ENCODE data around the gene ENPP3. TPM values are rescaled to one million over a fixed set of nuclear protein-coding genes. Genes with fewer than 3 reads are reported as not detected.

ENPP3 gene
- total and polyA plus RNA-seq, 2 experiments from 2014 or later: not detected

DNA sequence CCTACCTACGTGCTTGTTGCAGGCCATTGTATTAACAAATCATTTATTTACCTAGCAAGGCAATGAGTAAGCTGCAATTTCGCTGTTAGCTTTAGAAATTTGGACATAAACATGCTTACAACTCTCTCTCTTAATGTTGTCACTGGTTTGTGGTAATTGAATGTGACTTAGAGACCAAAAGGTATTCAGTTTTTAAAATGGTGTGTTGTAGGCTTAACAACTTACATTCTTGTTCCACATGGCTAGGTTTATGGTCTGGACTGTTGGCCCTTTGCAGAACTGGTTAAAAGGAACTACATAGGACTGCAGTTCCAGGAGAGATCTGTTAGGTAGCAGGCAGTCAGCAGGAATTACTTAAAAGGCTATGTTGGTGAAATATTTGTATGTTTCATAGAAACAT lies 84.1 kb downstream of the ENPP3 start:
- H3K27ac Mint-ChIP-seq: no peak overlapping the region

GRCh38 chr6:131724114-131724513 lies 87.0 kb downstream of the ENPP3 start:
- no peak overlapping the region for H3K4me3 Mint-ChIP-seq
- Histone ChIP-seq H3K79me2 (replicated peaks; ENCODE audit: insufficient read depth) (no peaks in the 10 kb centered on the region), H3K27ac (ENCODE audit: low read depth) (no peak overlapping the region), H2AFZ (no peak overlapping the region), H4K20me1 (replicated peaks; ENCODE audit: insufficient read depth) (no peaks in the 10 kb centered on the region), H3K36me3 (ENCODE audit: insufficient read depth) (no peaks in the 10 kb centered on the region), H3K27me3 (ENCODE audit: insufficient read depth) (no peaks in the 10 kb centered on the region), H3K4me2 (no peak overlapping the region), H3K9me2 (ENCODE audit: insufficient read depth) (no peaks in the 10 kb centered on the region), H3K4me1 (ENCODE audit: insufficient read depth) (peaks cover 10% of the 10 kb centered on the region; the same call in 1 of the 2 replicates), H3F3A (replicated peaks; ENCODE audit: low read depth) (no peaks in the 10 kb centered on the region), H3K4me3 (no peak overlapping the region)
- DNase-seq (ENCODE audit: low spot score): no peak
- peaks cover 4% of the 10 kb centered on the region; the same call in 1 of the 3 replicates for H3K9me3 Mint-ChIP-seq
- H3K27ac Mint-ChIP-seq: no peak overlapping the region
- peaks cover 13% of the 10 kb centered on the region; the same call in 2 of the 3 replicates for H3K4me1 Mint-ChIP-seq
- H3K36me3 Mint-ChIP-seq (ENCODE audit: low read depth): peaks cover 3% of the 10 kb centered on the region; the same call in 2 of the 3 replicates
- peaks cover 5% of the 10 kb centered on the region for H3K27me3 Mint-ChIP-seq (ENCODE audit: insufficient read depth, low read depth, poor library complexity)
- no peak for ATAC-seq
- no peak for TF ChIP-seq REST (IDR thresholded peaks at IDR 0.05; ENCODE audit: unreplicated experiment)
- TF ChIP-seq, protein P1, sequence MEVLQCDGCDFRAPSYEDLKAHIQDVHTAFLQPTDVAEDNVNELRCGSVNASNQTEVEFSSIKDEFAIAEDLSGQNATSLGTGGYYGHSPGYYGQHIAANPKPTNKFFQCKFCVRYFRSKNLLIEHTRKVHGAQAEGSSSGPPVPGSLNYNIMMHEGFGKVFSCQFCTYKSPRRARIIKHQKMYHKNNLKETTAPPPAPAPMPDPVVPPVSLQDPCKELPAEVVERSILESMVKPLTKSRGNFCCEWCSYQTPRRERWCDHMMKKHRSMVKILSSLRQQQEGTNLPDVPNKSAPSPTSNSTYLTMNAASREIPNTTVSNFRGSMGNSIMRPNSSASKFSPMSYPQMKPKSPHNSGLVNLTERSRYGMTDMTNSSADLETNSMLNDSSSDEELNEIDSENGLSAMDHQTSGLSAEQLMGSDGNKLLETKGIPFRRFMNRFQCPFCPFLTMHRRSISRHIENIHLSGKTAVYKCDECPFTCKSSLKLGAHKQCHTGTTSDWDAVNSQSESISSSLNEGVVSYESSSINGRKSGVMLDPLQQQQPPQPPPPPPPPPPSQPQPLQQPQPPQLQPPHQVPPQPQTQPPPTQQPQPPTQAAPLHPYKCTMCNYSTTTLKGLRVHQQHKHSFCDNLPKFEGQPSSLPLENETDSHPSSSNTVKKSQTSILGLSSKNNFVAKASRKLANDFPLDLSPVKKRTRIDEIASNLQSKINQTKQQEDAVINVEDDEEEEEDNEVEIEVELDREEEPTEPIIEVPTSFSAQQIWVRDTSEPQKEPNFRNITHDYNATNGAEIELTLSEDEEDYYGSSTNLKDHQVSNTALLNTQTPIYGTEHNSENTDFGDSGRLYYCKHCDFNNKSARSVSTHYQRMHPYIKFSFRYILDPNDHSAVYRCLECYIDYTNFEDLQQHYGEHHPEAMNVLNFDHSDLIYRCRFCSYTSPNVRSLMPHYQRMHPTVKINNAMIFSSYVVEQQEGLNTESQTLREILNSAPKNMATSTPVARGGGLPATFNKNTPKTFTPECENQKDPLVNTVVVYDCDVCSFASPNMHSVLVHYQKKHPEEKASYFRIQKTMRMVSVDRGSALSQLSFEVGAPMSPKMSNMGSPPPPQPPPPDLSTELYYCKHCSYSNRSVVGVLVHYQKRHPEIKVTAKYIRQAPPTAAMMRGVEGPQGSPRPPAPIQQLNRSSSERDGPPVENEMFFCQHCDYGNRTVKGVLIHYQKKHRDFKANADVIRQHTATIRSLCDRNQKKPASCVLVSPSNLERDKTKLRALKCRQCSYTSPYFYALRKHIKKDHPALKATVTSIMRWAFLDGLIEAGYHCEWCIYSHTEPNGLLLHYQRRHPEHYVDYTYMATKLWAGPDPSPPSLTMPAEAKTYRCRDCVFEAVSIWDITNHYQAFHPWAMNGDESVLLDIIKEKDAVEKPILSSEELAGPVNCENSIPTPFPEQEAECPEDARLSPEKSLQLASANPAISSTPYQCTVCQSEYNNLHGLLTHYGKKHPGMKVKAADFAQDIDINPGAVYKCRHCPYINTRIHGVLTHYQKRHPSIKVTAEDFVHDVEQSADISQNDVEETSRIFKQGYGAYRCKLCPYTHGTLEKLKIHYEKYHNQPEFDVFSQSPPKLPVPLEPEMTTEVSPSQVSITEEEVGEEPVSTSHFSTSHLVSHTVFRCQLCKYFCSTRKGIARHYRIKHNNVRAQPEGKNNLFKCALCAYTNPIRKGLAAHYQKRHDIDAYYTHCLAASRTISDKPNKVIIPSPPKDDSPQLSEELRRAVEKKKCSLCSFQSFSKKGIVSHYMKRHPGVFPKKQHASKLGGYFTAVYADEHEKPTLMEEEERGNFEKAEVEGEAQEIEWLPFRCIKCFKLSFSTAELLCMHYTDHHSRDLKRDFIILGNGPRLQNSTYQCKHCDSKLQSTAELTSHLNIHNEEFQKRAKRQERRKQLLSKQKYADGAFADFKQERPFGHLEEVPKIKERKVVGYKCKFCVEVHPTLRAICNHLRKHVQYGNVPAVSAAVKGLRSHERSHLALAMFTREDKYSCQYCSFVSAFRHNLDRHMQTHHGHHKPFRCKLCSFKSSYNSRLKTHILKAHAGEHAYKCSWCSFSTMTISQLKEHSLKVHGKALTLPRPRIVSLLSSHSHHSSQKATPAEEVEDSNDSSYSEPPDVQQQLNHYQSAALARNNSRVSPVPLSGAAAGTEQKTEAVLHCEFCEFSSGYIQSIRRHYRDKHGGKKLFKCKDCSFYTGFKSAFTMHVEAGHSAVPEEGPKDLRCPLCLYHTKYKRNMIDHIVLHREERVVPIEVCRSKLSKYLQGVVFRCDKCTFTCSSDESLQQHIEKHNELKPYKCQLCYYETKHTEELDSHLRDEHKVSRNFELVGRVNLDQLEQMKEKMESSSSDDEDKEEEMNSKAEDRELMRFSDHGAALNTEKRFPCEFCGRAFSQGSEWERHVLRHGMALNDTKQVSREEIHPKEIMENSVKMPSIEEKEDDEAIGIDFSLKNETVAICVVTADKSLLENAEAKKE (CRISPR knock-in tag; IDR thresholded peaks at IDR 0.05): no peak

More for the DNA sequence above, 84.1 kb downstream of the ENPP3 start:
- H3K4me2 ChIP-seq: no peak overlapping the region
- H3K27me3 ChIP-seq (ENCODE audit: insufficient read depth): no peaks in the 10 kb centered on the region
- H3K27ac ChIP-seq (ENCODE audit: low read depth): no peak overlapping the region
- no peak overlapping the region; the same call in 1 of the 2 replicates for H2AFZ ChIP-seq
- no peak for TF ChIP-seq NANOG (IDR thresholded peaks at IDR 0.05; ENCODE audit: borderline replicate concordance)
- TF ChIP-seq REST (IDR thresholded peaks at IDR 0.05; ENCODE audit: unreplicated experiment): no peak
- Mint-ChIP-seq H3K4me1 (peaks cover 6% of the 10 kb centered on the region; the same call in 2 of the 3 replicates), H3K36me3 (ENCODE audit: low read depth) (peaks cover 1% of the 10 kb centered on the region; the same call in 2 of the 3 replicates), H3K9me3 (no peaks in the 10 kb centered on the region), H3K4me3 (no peak overlapping the region), H3K27me3 (ENCODE audit: insufficient read depth, low read depth, poor library complexity) (peaks cover 3% of the 10 kb centered on the region)
- H3F3A ChIP-seq (replicated peaks; ENCODE audit: low read depth): no peaks in the 10 kb centered on the region
- peaks cover 10% of the 10 kb centered on the region; the same call in 1 of the 2 replicates for H3K4me1 ChIP-seq (ENCODE audit: insufficient read depth)
- H3K4me3 ChIP-seq: no peak overlapping the region
- no peaks in the 10 kb centered on the region for H3K79me2 ChIP-seq (replicated peaks; ENCODE audit: insufficient read depth)
- DNase-seq (ENCODE audit: low spot score) (no peak), ATAC-seq (no peak)
- no peaks in the 10 kb centered on the region for H3K36me3 ChIP-seq (ENCODE audit: insufficient read depth)
- no peaks in the 10 kb centered on the region for H3K9me2 ChIP-seq (ENCODE audit: insufficient read depth)
- H4K20me1 ChIP-seq (replicated peaks; ENCODE audit: insufficient read depth): no peaks in the 10 kb centered on the region
